ENCODE data around the gene PPP1CA. TPM values are rescaled to one million over a fixed set of nuclear protein-coding genes. Genes with fewer than 3 reads are reported as not detected.
"Not testable (repeated sequence)": the region's sequence is repeated elsewhere in the genome, so short reads cannot be mapped to it uniquely, and the experiment has no call there.

The PPP1CA gene
- total RNA-seq, 1 donor, result 129 TPM

DNA sequence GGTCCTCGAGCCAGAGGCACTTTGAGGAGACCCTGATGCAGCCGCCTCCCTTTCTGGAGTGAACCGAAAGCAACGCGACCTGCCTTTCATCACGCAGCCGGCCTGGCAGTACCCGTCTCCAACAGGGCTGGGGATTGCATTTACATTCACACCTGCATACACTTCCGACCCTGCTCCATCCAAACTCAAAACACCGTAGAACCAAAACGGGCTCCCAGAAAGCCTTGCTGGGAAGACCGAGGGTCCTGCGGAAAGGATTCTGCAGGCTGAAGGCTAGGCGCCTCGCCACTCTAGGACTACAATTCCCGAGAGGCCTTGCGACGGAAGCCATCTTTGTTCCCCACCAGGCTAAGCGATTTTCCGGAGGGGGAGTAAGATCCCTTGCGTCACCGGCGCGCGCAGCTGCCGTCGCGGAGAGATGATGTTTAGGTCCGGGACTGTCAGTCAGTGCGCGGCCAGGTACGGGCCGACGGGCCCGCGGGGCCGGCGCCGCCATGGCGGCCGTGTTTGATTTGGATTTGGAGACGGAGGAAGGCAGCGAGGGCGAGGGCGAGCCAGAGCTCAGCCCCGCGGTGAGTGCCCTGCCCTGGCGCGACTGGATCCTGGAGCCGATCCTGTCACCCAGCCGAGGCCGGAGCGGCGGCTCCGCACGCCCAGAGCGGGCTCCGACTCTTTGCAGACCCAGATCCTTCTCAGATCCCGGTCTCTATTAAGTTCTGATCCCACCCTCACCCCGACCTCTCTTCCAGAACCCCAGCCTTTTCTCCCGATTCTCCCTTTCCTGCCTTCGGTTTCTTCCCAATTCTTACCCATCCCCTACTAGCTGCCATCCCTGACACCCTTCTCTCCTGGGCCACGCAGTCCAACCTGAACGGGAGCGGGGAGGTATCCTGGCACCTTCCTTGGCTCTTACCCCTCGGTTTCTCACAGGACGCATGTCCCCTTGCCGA is 26.7 kb upstream of the PPP1CA start, which contains the start of gene RPS6KB2:
RPS6KB2 (plus strand) TSS at position 443 of the 950 bp plus-strand sequence; CDS start at position 495, 52 bp downstream.
- peak within 1 kb of the TSS; percentile 95 for H3K4me3 ChIP-seq (ENCODE audit: low read depth, low read length)

DNA sequence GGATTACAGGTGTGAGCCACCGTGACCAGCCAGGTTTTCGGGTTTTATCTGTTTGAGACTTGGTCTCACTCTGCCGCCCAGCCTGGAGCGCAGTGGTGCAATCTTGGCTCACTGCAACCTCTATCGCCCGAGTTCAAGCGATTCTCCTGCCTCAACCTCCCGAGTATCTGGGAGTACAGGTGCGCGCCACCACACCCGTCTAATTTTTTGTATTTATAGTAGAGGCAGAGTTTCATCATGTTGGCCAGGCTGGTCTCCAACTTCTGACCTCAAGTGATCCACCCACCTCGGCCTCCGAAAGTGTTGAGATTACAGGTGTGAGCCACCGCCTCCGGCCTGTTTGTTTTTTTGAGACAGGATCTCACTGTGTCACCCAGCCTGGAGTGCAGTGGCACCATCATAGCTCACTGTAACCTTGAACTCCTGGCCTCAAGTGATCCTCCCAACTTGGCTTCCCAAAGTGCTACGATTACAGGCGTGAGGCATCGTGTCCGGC is 25.8 kb upstream of the PPP1CA start:
- H3K4me3 ChIP-seq (ENCODE audit: low read depth, low read length), result peak overlapping the region; percentile 95
- not testable (repeated sequence) for DNase-seq (ENCODE audit: low read depth)

More for the DNA sequence above, 26.7 kb upstream of the PPP1CA start, which contains the start of gene RPS6KB2:
- peak; percentile 97 for DNase-seq (ENCODE audit: low read depth)
- TF ChIP-seq, protein P1, sequence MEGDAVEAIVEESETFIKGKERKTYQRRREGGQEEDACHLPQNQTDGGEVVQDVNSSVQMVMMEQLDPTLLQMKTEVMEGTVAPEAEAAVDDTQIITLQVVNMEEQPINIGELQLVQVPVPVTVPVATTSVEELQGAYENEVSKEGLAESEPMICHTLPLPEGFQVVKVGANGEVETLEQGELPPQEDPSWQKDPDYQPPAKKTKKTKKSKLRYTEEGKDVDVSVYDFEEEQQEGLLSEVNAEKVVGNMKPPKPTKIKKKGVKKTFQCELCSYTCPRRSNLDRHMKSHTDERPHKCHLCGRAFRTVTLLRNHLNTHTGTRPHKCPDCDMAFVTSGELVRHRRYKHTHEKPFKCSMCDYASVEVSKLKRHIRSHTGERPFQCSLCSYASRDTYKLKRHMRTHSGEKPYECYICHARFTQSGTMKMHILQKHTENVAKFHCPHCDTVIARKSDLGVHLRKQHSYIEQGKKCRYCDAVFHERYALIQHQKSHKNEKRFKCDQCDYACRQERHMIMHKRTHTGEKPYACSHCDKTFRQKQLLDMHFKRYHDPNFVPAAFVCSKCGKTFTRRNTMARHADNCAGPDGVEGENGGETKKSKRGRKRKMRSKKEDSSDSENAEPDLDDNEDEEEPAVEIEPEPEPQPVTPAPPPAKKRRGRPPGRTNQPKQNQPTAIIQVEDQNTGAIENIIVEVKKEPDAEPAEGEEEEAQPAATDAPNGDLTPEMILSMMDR (IDR thresholded peaks at IDR 0.05; ENCODE audit: insufficient read depth, low read length), result no peak

DNA sequence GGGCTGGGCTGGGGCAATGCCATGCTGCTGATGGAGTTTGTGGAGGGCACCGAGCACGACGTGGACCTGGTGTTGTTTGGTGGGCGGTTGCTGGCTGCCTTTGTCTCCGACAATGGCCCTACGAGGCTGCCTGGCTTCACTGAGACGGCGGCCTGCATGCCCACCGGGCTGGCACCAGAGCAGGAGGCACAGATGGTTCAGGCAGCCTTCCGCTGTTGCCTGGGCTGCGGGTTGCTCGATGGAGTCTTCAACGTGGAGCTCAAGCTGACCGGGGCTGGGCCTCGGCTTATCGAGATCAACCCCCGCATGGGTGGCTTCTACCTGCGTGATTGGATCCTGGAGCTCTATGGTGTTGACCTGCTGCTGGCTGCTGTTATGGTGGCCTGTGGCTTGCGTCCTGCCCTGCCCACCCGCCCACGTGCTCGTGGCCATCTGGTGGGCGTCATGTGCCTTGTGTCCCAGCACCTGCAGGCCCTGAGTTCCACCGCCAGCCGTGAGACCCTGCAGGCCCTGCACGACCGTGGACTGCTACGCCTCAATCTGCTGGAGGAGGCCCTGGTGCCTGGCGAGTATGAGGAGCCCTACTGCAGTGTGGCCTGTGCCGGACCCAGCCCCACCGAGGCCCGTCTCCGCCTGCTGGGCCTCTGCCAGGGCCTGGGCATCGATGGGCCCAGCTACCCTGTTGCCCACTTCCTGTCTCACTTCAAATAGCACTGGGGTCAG is 22.4 kb upstream of the PPP1CA start:
- no peak for DNase-seq (ENCODE audit: low read depth)
- H3K4me3 ChIP-seq (ENCODE audit: low read depth, low read length), result no peak overlapping the region
- TF ChIP-seq, protein P1 (IDR thresholded peaks at IDR 0.05; ENCODE audit: insufficient read depth, low read length), result no peak

DNA sequence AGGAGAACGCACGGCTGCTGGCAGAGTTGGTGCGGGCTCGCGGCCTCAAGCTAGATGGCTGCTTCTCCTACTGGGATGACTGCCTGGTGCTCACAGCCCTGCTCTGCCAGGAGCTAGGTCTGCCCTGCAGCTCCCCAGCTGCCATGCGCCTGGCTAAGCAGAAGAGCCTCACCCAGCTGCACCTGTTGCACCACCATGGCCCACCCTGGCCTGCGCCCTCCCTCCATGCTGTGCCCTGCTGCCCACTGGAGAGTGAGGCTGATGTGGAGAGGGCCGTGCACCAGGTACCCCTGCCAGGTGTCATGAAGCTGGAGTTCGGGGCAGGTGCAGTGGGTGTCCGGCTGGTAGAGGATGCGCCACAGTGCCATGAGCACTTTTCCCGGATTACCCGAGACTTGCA is 21.8 kb upstream of the PPP1CA start:
- TF ChIP-seq, protein P1 (IDR thresholded peaks at IDR 0.05; ENCODE audit: insufficient read depth, low read length), result no peak
- no peak for DNase-seq (ENCODE audit: low read depth)
- H3K4me3 ChIP-seq (ENCODE audit: low read depth, low read length), result no peak overlapping the region

DNA sequence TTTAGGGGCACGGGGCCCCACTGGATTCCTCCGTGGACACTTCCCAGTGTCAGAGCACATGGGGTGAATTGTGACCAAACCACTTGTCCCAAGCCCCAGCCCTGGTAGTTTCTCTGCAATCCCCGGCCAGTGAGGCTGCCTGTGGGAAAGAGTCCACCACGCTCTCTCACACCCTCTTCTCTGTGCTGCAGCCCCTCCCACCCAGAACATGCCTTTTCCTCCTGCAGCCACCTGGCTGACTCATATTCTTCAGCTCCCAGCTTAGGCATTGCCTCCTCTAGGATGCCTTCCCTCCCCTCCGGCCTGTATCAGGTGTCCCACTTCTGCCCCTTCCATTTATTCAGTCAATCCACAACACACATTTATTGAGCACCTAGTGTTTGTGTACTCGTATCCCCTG is 21.2 kb upstream of the PPP1CA start:
- H3K4me3 ChIP-seq (ENCODE audit: low read depth, low read length), result no peak overlapping the region
- no peak for DNase-seq (ENCODE audit: low read depth)
- TF ChIP-seq, protein P1 (IDR thresholded peaks at IDR 0.05; ENCODE audit: insufficient read depth, low read length), result no peak

DNA sequence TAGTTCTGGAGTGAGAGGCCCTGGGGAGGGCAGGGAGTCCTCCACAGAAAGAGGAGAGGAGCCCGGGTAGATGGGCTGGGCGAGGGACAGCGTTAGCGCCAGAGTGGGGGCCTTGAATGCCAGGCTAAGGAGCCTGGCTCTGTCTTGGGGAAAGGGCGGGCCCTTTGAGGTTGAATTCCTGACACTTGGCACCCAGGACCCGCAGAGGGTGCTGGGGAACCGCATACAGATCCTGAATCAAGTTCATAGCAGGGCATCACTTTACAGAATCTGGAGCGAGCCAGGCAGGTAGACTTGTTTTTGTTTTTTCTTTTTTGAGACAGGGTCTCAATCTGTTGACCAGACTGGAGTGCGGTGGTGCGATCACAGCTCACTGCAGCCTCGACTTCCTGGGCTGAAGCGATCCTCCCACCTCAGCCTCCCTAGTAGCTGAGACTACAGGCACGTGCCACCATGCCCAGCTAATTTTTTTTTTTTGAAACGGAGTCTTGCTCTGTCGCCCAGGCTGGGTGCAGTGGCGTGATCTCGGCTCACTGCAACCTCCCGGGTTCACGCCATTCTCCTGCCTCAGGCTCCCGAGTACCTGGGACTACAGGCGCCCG is 19.9 kb upstream of the PPP1CA start:
- TF ChIP-seq, protein P1 (IDR thresholded peaks at IDR 0.05; ENCODE audit: insufficient read depth, low read length), result no peak
- H3K4me3 ChIP-seq (ENCODE audit: low read depth, low read length), result peak overlapping the region; percentile 17
- no peak for DNase-seq (ENCODE audit: low read depth)

Data from fibroblast of the aortic adventitia (primary cell).